ENCODE results near the gene IFNGR2. TPM values are rescaled to one million over a fixed set of nuclear protein-coding genes. Genes with fewer than 3 reads are reported as not detected.

Gene IFNGR2
- total RNA-seq, 6 experiments from 2014 or later, result 51.2 to 68.6 (median 64.2) TPM

DNA sequence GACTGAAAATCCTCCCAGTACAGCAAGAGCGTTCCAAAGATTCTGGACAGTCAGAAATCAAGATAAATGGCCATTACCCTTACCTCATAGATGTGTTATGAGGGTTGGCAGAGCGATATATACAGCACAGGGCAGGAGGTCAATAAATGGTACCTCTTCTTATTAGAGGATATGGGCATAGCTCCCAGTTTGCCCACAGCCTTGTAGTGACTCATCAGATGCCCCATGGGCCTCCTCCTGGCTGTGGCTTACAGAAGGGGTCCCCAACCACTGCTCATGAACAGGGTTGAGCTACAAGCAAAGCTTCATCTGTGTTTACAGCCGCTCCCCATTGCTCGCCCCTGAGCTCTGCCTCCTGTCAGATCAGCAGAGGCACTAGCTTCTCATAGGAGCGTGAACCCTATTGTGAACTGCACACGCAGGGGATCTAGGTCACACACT lies 7.3 kb upstream of the IFNGR2 start:
- Mint-ChIP-seq H3K27ac (no peak overlapping the region), H3K9me3 (no peaks in the 10 kb centered on the region), H3K4me3 (no peak overlapping the region), H3K27me3 (ENCODE audit: insufficient read depth) (no peaks in the 10 kb centered on the region), H3K36me3 (ENCODE audit: low read depth) (0 out of 2 replicates have a peak, but pooled peaks cover 2% of the 10 kb centered on the region), H3K4me1 (ENCODE audit: low read depth) (peaks cover 13% of the 10 kb centered on the region)
- DNase-seq, result no peak
- TF ChIP-seq, protein P1, sequence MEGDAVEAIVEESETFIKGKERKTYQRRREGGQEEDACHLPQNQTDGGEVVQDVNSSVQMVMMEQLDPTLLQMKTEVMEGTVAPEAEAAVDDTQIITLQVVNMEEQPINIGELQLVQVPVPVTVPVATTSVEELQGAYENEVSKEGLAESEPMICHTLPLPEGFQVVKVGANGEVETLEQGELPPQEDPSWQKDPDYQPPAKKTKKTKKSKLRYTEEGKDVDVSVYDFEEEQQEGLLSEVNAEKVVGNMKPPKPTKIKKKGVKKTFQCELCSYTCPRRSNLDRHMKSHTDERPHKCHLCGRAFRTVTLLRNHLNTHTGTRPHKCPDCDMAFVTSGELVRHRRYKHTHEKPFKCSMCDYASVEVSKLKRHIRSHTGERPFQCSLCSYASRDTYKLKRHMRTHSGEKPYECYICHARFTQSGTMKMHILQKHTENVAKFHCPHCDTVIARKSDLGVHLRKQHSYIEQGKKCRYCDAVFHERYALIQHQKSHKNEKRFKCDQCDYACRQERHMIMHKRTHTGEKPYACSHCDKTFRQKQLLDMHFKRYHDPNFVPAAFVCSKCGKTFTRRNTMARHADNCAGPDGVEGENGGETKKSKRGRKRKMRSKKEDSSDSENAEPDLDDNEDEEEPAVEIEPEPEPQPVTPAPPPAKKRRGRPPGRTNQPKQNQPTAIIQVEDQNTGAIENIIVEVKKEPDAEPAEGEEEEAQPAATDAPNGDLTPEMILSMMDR (IDR thresholded peaks at IDR 0.05), result no peak

DNA sequence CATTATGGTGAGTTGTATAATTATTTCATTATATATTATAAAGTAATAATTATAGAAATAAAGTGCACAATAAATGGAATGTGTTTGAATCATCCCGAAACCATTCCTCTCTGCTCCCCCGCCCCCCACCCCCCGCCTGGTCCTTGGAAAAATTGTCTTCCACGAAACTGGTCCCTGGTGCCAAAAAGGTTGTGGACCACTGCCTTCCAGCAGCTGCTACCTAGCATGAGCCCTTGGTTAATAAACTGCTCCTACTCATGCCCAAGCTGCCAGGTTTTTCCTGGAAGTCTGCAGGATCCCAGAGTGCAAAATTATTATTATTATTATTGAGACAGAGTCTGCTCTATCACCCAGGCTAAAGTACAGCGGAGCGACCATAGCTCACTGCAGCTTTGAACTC lies 6.8 kb upstream of the IFNGR2 start:
- Mint-ChIP-seq H3K27ac (no peak overlapping the region), H3K27me3 (ENCODE audit: insufficient read depth) (no peaks in the 10 kb centered on the region), H3K36me3 (ENCODE audit: low read depth) (0 out of 2 replicates have a peak, but pooled peaks cover 4% of the 10 kb centered on the region), H3K4me1 (ENCODE audit: low read depth) (peaks cover 18% of the 10 kb centered on the region), H3K4me3 (no peak overlapping the region), H3K9me3 (no peaks in the 10 kb centered on the region)
- TF ChIP-seq, protein P1 (IDR thresholded peaks at IDR 0.05), result no peak
- no peak for DNase-seq

DNA sequence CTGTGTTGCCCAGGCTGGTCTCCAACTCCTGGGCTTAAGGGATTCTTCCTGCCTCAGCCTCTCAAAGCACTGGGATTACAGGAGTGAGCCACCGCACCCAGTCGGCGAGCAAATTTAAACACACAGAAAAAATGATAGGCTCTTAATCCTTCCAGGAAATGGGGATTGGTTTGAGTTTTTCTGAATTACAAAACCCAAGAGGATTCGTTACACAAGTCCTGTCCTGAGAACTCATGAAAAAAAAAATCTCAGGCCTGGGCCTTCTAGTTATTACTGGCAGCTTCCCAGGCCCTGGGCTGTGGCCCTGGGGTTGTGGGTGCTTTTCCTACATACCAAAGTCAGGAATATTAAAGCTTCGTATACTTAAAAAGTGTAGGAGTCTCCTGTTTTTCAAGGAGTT lies 6.3 kb upstream of the IFNGR2 start:
- no peak for DNase-seq
- H3K27me3 Mint-ChIP-seq (ENCODE audit: insufficient read depth), result no peaks in the 10 kb centered on the region
- TF ChIP-seq, protein P1 (IDR thresholded peaks at IDR 0.05), result no peak
- 0 out of 2 replicates have a peak, but pooled peaks cover 4% of the 10 kb centered on the region for H3K36me3 Mint-ChIP-seq (ENCODE audit: low read depth)
- H3K4me3 Mint-ChIP-seq, result no peak overlapping the region
- peaks cover 23% of the 10 kb centered on the region for H3K4me1 Mint-ChIP-seq (ENCODE audit: low read depth)
- H3K27ac Mint-ChIP-seq, result no peak overlapping the region
- no peaks in the 10 kb centered on the region for H3K9me3 Mint-ChIP-seq

DNA sequence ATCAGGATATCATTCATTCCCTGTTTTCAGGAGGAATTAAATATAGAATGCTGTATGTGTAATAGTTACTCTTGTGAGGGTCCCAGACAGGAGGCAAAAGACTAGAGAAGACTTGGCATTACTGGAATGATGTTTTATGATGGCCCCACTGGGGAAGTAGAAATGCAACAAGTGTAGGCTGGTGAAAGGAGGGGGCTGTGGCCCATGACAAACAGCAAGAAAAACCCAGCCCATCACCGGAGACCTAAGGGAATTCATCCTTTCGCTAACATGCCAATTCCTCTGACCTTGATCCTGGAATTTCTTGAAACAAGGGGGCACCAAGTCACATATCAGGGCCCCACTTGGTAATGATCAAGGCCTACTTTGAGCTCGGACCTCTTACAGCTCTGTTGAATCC lies 5.5 kb upstream of the IFNGR2 start:
- DNase-seq, result no peak
- Mint-ChIP-seq H3K36me3 (ENCODE audit: low read depth) (0 out of 2 replicates have a peak, but pooled peaks cover 4% of the 10 kb centered on the region), H3K27me3 (ENCODE audit: insufficient read depth) (no peaks in the 10 kb centered on the region), H3K9me3 (no peaks in the 10 kb centered on the region), H3K27ac (no peak overlapping the region), H3K4me3 (no peak overlapping the region), H3K4me1 (ENCODE audit: low read depth) (peaks cover 31% of the 10 kb centered on the region)
- TF ChIP-seq, protein P1 (IDR thresholded peaks at IDR 0.05), result no peak

DNA sequence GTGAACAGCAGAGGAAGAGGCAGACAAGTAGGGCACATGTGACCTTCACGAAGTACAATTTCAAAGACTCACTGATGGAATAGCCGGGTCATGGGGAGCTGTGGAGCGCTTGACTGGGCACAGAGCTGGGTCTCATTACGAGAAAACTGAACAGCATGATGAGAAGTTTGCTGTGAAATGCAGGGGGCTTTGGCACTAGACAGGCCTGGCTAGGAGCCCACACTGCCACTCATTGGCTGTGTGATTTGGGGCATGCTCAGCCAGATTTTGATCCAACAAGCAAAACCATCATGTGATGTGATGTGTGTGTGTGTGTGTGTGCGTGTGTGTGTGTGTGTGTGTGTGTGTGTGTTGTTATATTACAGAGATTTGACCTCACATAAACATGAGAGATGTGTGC lies 4.9 kb upstream of the IFNGR2 start:
- TF ChIP-seq, protein P1 (IDR thresholded peaks at IDR 0.05), result no peak
- peaks cover 31% of the 10 kb centered on the region for H3K4me1 Mint-ChIP-seq (ENCODE audit: low read depth)
- no peak for DNase-seq
- no peaks in the 10 kb centered on the region for H3K9me3 Mint-ChIP-seq
- H3K4me3 Mint-ChIP-seq, result no peak overlapping the region
- no peaks in the 10 kb centered on the region for H3K27me3 Mint-ChIP-seq (ENCODE audit: insufficient read depth)
- H3K36me3 Mint-ChIP-seq (ENCODE audit: low read depth), result 0 out of 2 replicates have a peak, but pooled peaks cover 4% of the 10 kb centered on the region
- H3K27ac Mint-ChIP-seq, result no peak overlapping the region

DNA sequence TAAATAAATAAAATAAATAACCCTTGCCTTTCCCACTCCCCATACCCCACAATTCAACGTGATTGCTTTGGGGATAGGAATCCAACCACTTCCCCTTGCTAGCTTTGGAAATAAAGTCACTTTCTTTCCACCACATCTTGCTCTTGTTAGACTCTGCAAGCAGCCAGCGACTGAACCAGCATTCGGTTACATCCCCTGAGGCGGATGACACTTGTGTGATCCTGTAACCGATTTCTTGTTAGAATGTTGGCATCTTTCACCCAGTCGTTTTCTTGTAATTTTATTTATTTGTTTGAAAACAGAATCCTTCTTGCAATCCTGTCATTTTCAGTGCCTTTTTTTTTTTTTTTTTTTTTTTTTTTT lies 1.6 kb upstream of the IFNGR2 start:
- Mint-ChIP-seq H3K4me1 (ENCODE audit: low read depth) (peaks cover 40% of the 10 kb centered on the region), H3K27me3 (ENCODE audit: insufficient read depth) (no peaks in the 10 kb centered on the region), H3K9me3 (no peaks in the 10 kb centered on the region), H3K4me3 (peak overlapping the region; percentile 83), H3K36me3 (ENCODE audit: low read depth) (peaks cover 14% of the 10 kb centered on the region; the same call in 1 of the 2 replicates), H3K27ac (peak overlapping the region; percentile 89)
- DNase-seq, result peak; percentile 33
- TF ChIP-seq, protein P1 (IDR thresholded peaks at IDR 0.05), result no peak

Data from HFFc6 (cell line).